IMR-90 (cell line): Measurements from ENCODE around the gene HSD17B14. TPM values are rescaled to one million over a fixed set of nuclear protein-coding genes. Genes with fewer than 3 reads are reported as not detected.

Source experiments
- ATAC-seq: fragments of 200-7000 bp; cut with Tn5 transposase; 2 replicates; pipeline ENCODE4 v1.9.1; 2020; ENCODE audit warnings: low read depth, mild to moderate bottlenecking, moderate library complexity
- BruUV-seq: library from RNA; stranded (reverse); fragments of 400-500 nt; replicated peaks from 2 replicates; lab custom pipeline; 2021; lab: Mats Ljungman, UMichigan
- CTCF ChIA-PET: fragments of 300-600 bp; formaldehyde crosslinking; extraction: SDS; loops from one replicate; lab custom pipeline; 2021; ENCODE audit warnings: antibody characterized with exemption; lab: Yijun Ruan, JAX
- POLR2A ChIA-PET: fragments of 300-600 bp; sonication (Branson Sonifier 250); formaldehyde crosslinking; loops from one replicate; lab custom pipeline; 2022; ENCODE audit warnings: antibody characterized with exemption; ENCODE audit not compliant: unreplicated experiment; lab: Charles Lee
- DNase-seq: peaks from one replicate; pipeline ENCODE4 v3.0.0; 2013
- H2AFZ ChIP-seq: replicated peaks from 2 replicates; pipeline ENCODE3; 2013; ENCODE audit warnings: low read length, mild to moderate bottlenecking; ENCODE audit not compliant: poor library complexity
- H2AK5ac ChIP-seq: 2 replicates; pipeline ENCODE4 v1.6.1; 2013; ENCODE audit warnings: low read depth, low read length, inconsistent platforms
- H2AK9ac ChIP-seq: replicated peaks from 2 replicates; pipeline ENCODE3; 2013; ENCODE audit warnings: mild to moderate bottlenecking, low read depth, low read length, moderate library complexity; ENCODE audit not compliant: poor library complexity
- H2BK120ac ChIP-seq: 2 replicates; pipeline ENCODE4 v1.6.1; 2013; ENCODE audit warnings: low read depth, low read length, inconsistent platforms
- H2BK15ac ChIP-seq: 3 replicates; pipeline ENCODE4 v1.6.1; 2013; ENCODE audit warnings: low read depth, low read length, inconsistent platforms
- H2BK20ac ChIP-seq: 2 replicates; pipeline ENCODE4 v1.6.1; 2013; ENCODE audit warnings: low read depth, mild to moderate bottlenecking, inconsistent platforms, low read length, moderate library complexity
- H2BK5ac ChIP-seq: 2 replicates; pipeline ENCODE4 v1.6.1; 2013; ENCODE audit warnings: mild to moderate bottlenecking, low read depth, low read length, inconsistent platforms; ENCODE audit not compliant: poor library complexity, severe bottlenecking
- H3K14ac ChIP-seq: replicated peaks from 2 replicates; pipeline ENCODE4 v1.6.1; 2013; ENCODE audit warnings: low read depth, low read length, inconsistent platforms
- H3K18ac ChIP-seq: 2 replicates; pipeline ENCODE4 v1.6.1; 2013; ENCODE audit warnings: low read depth, low read length, control low read depth
- H3K23ac ChIP-seq: 2 replicates; pipeline ENCODE4 v1.6.1; 2013; ENCODE audit warnings: low read depth, low read length, inconsistent platforms
- H3K27ac ChIP-seq: 2 replicates; pipeline ENCODE4 v1.5.1; 2013; ENCODE audit warnings: mild to moderate bottlenecking, control low read depth, low read length; ENCODE audit not compliant: insufficient read depth
- H3K27me3 ChIP-seq: 2 replicates; pipeline ENCODE4 v1.6.1; 2013; ENCODE audit warnings: low read length; ENCODE audit not compliant: control insufficient read depth, insufficient read depth
- H3K36me3 ChIP-seq: 2 replicates; pipeline ENCODE4 v1.6.1; 2013; ENCODE audit warnings: low read length, mixed read lengths; ENCODE audit not compliant: control insufficient read depth, insufficient read depth
- H3K4ac ChIP-seq: 2 replicates; pipeline ENCODE4 v1.6.1; 2013; ENCODE audit warnings: low read depth, low read length, inconsistent platforms
- H3K4me1 ChIP-seq: 2 replicates; pipeline ENCODE4 v1.6.1; 2013; ENCODE audit warnings: low read length, mixed read lengths; ENCODE audit not compliant: control insufficient read depth, insufficient read depth
- H3K4me2 ChIP-seq: 2 replicates; pipeline ENCODE4 v1.6.1; 2013; ENCODE audit warnings: low read depth, mild to moderate bottlenecking, control low read depth, low read length, moderate library complexity
- H3K4me3 ChIP-seq: 2 replicates; pipeline ENCODE4 v1.5.1; 2013; ENCODE audit warnings: low read depth, mild to moderate bottlenecking, control low read depth, low read length, moderate library complexity; ENCODE audit not compliant: insufficient read depth
- H3K56ac ChIP-seq: 2 replicates; pipeline ENCODE4 v1.6.1; 2013; ENCODE audit warnings: low read length, inconsistent platforms; ENCODE audit not compliant: insufficient read depth; ENCODE audit errors: extremely low read depth
- H3K79me1 ChIP-seq, 2 experiments: 2 replicates each; pipeline ENCODE4 v1.6.1; 2013; ENCODE audit warnings: low read length in 2 of 2, inconsistent platforms in 1 of 2, low read depth in 1 of 2
- H3K9ac ChIP-seq: 2 replicates; pipeline ENCODE4 v1.6.1; 2013; ENCODE audit warnings: low read depth, low read length, control low read depth
- H3K9me1 ChIP-seq: 2 replicates; pipeline ENCODE4 v1.6.1; 2013; ENCODE audit warnings: low read length, inconsistent platforms; ENCODE audit not compliant: insufficient read depth
- H3K9me3 ChIP-seq: 2 replicates; pipeline ENCODE4 v1.6.1; 2013; ENCODE audit warnings: low read length; ENCODE audit not compliant: control insufficient read depth, insufficient read depth
- H4K20me1 ChIP-seq: 2 replicates; pipeline ENCODE4 v1.6.1; 2013; ENCODE audit warnings: low read length, inconsistent platforms; ENCODE audit not compliant: insufficient read depth
- H4K5ac ChIP-seq: 2 replicates; pipeline ENCODE4 v1.6.1; 2013; ENCODE audit warnings: mild to moderate bottlenecking, low read depth, low read length, control low read depth
- H4K8ac ChIP-seq, 2 experiments: 2 replicates each; pipeline ENCODE4 v1.6.1; 2013; ENCODE audit warnings: low read depth in 2 of 2, low read length in 2 of 2, control low read depth in 1 of 2, inconsistent platforms in 1 of 2
- H4K91ac ChIP-seq: 2 replicates; pipeline ENCODE4 v1.6.1; 2013; ENCODE audit warnings: low read depth, low read length, inconsistent platforms; ENCODE audit not compliant: insufficient read depth
- BHLHE40 ChIP-seq: fragments of 150-350 bp; IDR thresholded peaks from 2 replicates; pipeline ENCODE4 v1.6.1; 2016; ENCODE audit warnings: mild to moderate bottlenecking, low read depth, low read length
- FOS ChIP-seq: fragments of 150-350 bp; IDR thresholded peaks from 2 replicates; pipeline ENCODE4 v1.6.1; 2016; ENCODE audit warnings: low read depth, low read length
- MAZ ChIP-seq: IDR thresholded peaks from 2 replicates; pipeline ENCODE4 v1.6.1; 2012; ENCODE audit warnings: low read depth, mild to moderate bottlenecking, low read length, improper control_type of control experiment, moderate library complexity, borderline replicate concordance
- RCOR1 ChIP-seq: IDR thresholded peaks from 2 replicates; pipeline ENCODE4 v1.6.1; 2012; ENCODE audit warnings: mild to moderate bottlenecking, low read length, improper control_type of control experiment; ENCODE audit not compliant: insufficient replicate concordance
- RFX5 ChIP-seq: IDR thresholded peaks from 2 replicates; pipeline ENCODE4 v1.8.0; 2012; ENCODE audit warnings: low read depth, mild to moderate bottlenecking, low read length, moderate library complexity
- SMC3 ChIP-seq: fragments of 150-350 bp; IDR thresholded peaks from 2 replicates; pipeline ENCODE4 v1.6.1; 2016; ENCODE audit warnings: low read depth, mild to moderate bottlenecking, antibody characterized with exemption, low read length, moderate library complexity
- WGBS, 2 experiments: methylation state at CpG; one replicate each; pipeline versions ENCODE4 v1.1.5 to v1.1.7; 2013; ENCODE audit warnings: missing lambda C conversion rate in 2 of 2; ENCODE audit not compliant: insufficient read length in 1 of 2; ENCODE audit errors: extremely low coverage in 2 of 2; 5-methylcytosine and 5-hydroxymethylcytosine counted together
- dilution Hi-C: fragments of 300-500 bp; cut with HindIII; formaldehyde crosslinking; loops from one replicate; pipeline ENCODE4 v1.14.3; 2018; ENCODE audit warnings: low sequenced_read_pairs; ENCODE audit not compliant: unreplicated experiment
- in situ Hi-C: fragments of 300-500 bp; cut with MboI; formaldehyde crosslinking; loops from 3 replicates; pipeline ENCODE4 v1.14.3; 2019; ENCODE audit warnings: low sequenced_read_pairs, inconsistent platforms, mixed read lengths
- intact Hi-C: fragments of 100-400 bp; cut with micrococcal nuclease; formaldehyde crosslinking; loops from 2 replicates; pipeline ENCODE4 v1.10.0; 2022
- polyA plus RNA-seq, 3 experiments: library from polyadenylated mRNA; depleted of rRNA; stranded (reverse); fragments of >200 nt; gene quantifications; 2 replicates each; pipeline ENCODE4 v1.2.3, GENCODE V29; 2012; ENCODE audit warnings: low replicate concordance in 1 of 3
- total RNA-seq: library from RNA; depleted of rRNA; stranded (reverse); fragments of >200 nt; gene quantifications from 2 replicates; pipeline ENCODE4 v1.2.3, GENCODE V29; 2012

The HSD17B14 gene
- total and polyA plus RNA-seq, 2 of the 4 experiments (the other 2 are of a cell fraction), result 0.54 to 4.5 TPM

GRCh38 chr19:48822514-48822913 lies 13.8 kb downstream of the HSD17B14 start:
- Histone ChIP-seq H3K4ac (no peak overlapping the region), H2AK9ac (no peak overlapping the region), H2BK5ac (peak overlapping the region; percentile 54), H2BK20ac (no peak overlapping the region), H3K18ac (no peak overlapping the region), H2AFZ (no peak overlapping the region), H3K56ac (no peak overlapping the region), H3K14ac (no peak overlapping the region), H3K4me3 (no peak overlapping the region), H2BK120ac (no peak overlapping the region), H3K9me1 (no peaks in the 10 kb centered on the region), H4K91ac (no peak overlapping the region), H3K9me3 (no peaks in the 10 kb centered on the region), H3K23ac (no peak overlapping the region), H3K4me1 (peaks cover 3% of the 10 kb centered on the region; the same call in 1 of the 2 replicates), H3K4me2 (no peak overlapping the region), H4K5ac (no peak overlapping the region), H4K20me1 (no peaks in the 10 kb centered on the region), H3K27ac (no peak overlapping the region), H3K79me1 (no peaks in the 10 kb centered on the region), H3K27me3 (no peaks in the 10 kb centered on the region), H4K8ac (no peak overlapping the region), H2AK5ac (peak overlapping the region; percentile 67; the same call in 1 of the 2 replicates), H3K9ac (no peak overlapping the region), H3K36me3 (peaks cover 6% of the 10 kb centered on the region), H2BK15ac (no peak overlapping the region)
- dilution Hi-C loops (no loop called here), intact Hi-C loops (no loop called here), in situ Hi-C loops (no loop called here)
- ChIA-PET POLR2A (no interaction called here), CTCF (no interaction called here)
- 90 to 100% methylated on average over 1 to 2 of the region's 2 CpGs for WGBS, 2 experiments
- TF ChIP-seq BHLHE40 (no peak), RFX5 (no peak), MAZ (no peak), RCOR1 (no peak), FOS (no peak), SMC3 (no peak)
- DNase-seq (no peak), ATAC-seq (no peak)
- no TSS peak for BruUV-seq
